Mucosa of descending colon (tissue), 3 donors: ENCODE measurements around the gene VPS45. TPM values are rescaled to one million over a fixed set of nuclear protein-coding genes. Genes with fewer than 3 reads are reported as not detected.
"Not testable (repeated sequence)": the region's sequence is repeated elsewhere in the genome, so short reads cannot be mapped to it uniquely, and the experiment has no call there.

Experiments used
- ATAC-seq: fragments of 200-7000 bp; cut with Tn5 transposase; one replicate; pipeline ENCODE4 v1.9.1; 2020; ENCODE audit warnings: mild to moderate bottlenecking, moderate library complexity
- DNase-seq, 3 donors: peaks; one replicate each; pipeline ENCODE4 v3.0.0-alpha.2; 2020
- H3K36me3 ChIP-seq: fragments of 200-600 bp; one replicate; pipeline ENCODE4 v1.8.0; 2021; ENCODE audit warnings: low read depth, mild to moderate bottlenecking
- H3K4me1 ChIP-seq: fragments of 200-600 bp; one replicate; pipeline ENCODE4 v1.8.0; 2021; ENCODE audit warnings: low read depth, mild to moderate bottlenecking
- H3K4me3 ChIP-seq: fragments of 200-600 bp; one replicate; pipeline ENCODE4 v1.8.0; 2021; ENCODE audit warnings: mild to moderate bottlenecking
- H3K9me3 ChIP-seq: fragments of 200-600 bp; one replicate; pipeline ENCODE4 v1.8.0; 2021; ENCODE audit warnings: mild to moderate bottlenecking
- intact Hi-C, 2 donors: fragments of 100-400 bp; cut with DNase I in 1 of 2; cut with micrococcal nuclease in 1 of 2; formaldehyde crosslinking; loops; one replicate each; pipeline versions ENCODE4 v1.11.0 to v1.11.1; 2022; cut with DNase I, micrococcal nuclease
- total RNA-seq, 3 donors: library from RNA; stranded (reverse); fragmentation: NEBNext Ultra II Directional in 2 of 3; extraction: Animal tissue kit (Norgen Biotek cat#: 25700) in 2 of 3; gene quantifications; one replicate each; pipeline versions ENCODE4 v1.2.1 to v1.2.4, GENCODE V29; 2021 to 2023
- TF ChIP-seq, protein P1 (sequence below): fragments of 200-600 bp; IDR thresholded peaks from one replicate; pipeline ENCODE4 v1.8.0; 2022; ENCODE audit warnings: antibody characterized with exemption, mild to moderate bottlenecking
- donor health status: DM: no; HTN: no; CAD: no; lungs with moderate emphysema.
- donor health status: DM: no; HTN: no; CAD: no.
- donor health status: DM: no; HTN: yes; CAD: no.

The VPS45 gene
- total RNA-seq, 3 donors from 2014 or later: 28.3 to 43.4 (median 33.6) TPM

DNA sequence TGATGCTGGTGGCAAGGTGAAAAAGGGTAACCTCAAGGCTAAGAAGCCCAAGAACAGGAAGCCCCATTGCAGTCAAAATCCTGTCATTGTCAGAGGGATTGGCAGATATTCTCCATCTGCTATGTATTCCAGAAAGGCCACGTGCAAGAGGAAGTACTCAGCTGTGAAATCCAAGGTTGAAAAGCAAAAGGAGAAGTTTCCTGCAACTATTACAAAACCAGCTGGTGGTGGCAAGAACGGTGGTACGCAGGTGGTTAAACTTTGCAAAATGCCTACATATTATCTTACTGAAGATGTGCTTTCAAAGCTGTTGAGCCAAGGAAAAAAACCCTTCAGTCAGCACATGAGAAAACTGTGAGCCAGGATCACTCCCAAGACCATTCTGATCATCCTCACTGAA, 13.7 kb upstream of the VPS45 start:
- H3K4me1 ChIP-seq: no peaks in the 10 kb centered on the region
- no peaks in the 10 kb centered on the region for H3K9me3 ChIP-seq
- DNase-seq: no peak
- no peaks in the 10 kb centered on the region for H3K36me3 ChIP-seq
- no peak overlapping the region for H3K4me3 ChIP-seq
- TF ChIP-seq, protein P1, sequence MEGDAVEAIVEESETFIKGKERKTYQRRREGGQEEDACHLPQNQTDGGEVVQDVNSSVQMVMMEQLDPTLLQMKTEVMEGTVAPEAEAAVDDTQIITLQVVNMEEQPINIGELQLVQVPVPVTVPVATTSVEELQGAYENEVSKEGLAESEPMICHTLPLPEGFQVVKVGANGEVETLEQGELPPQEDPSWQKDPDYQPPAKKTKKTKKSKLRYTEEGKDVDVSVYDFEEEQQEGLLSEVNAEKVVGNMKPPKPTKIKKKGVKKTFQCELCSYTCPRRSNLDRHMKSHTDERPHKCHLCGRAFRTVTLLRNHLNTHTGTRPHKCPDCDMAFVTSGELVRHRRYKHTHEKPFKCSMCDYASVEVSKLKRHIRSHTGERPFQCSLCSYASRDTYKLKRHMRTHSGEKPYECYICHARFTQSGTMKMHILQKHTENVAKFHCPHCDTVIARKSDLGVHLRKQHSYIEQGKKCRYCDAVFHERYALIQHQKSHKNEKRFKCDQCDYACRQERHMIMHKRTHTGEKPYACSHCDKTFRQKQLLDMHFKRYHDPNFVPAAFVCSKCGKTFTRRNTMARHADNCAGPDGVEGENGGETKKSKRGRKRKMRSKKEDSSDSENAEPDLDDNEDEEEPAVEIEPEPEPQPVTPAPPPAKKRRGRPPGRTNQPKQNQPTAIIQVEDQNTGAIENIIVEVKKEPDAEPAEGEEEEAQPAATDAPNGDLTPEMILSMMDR: no peak
- intact Hi-C loops: loop anchor here in 1 of 2 donors (5.0 kb wide), 1 partner anchor 92 kb away; no protein-coding TSS in a partner anchor
- ATAC-seq: no peak

DNA sequence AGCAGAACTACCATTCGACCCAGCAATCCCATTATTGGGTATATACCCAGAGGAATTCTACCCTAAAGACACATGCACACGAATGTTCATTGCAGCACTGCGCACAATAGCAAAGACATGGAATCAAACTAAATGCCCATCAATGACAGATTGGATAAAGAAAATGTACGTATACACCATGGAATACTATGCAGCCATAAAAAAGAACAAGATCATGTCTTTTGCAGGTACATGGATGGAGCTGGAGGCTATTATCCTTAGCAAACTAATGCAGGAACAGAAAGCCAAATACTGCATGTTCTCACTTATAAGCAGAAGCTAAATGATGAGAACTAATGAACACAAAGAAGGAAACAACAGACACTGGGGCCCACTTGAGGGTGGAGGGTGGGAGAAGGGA, 12.1 kb upstream of the VPS45 start:
- DNase-seq, H3K36me3 ChIP-seq, H3K4me3 ChIP-seq, H3K9me3 ChIP-seq, H3K4me1 ChIP-seq, ATAC-seq, intact Hi-C loops: not testable (repeated sequence)

DNA sequence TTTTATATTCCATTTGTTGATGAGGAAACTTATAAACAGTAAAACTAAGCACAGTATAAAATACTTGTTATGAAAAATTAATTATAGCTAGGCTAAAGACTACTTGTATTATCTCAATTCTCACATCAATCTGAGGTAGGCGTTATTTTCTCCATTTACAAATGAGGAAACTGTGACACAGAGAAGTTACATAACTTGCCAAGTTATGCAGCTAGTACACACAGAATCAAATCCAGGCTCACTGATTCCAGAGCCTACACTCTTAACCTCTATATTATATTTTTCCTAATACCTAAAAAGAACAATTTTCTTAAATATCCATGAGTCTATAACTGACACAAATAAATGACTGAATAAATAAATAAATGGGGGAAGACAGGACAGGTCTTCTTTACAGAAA, 11.2 kb upstream of the VPS45 start:
- Histone ChIP-seq H3K4me3 (no peak overlapping the region), H3K4me1 (no peaks in the 10 kb centered on the region), H3K9me3 (no peaks in the 10 kb centered on the region), H3K36me3 (no peaks in the 10 kb centered on the region)
- ATAC-seq (no peak), DNase-seq (no peak)
- TF ChIP-seq, protein P1: no peak
- intact Hi-C loops: no loop called here

DNA sequence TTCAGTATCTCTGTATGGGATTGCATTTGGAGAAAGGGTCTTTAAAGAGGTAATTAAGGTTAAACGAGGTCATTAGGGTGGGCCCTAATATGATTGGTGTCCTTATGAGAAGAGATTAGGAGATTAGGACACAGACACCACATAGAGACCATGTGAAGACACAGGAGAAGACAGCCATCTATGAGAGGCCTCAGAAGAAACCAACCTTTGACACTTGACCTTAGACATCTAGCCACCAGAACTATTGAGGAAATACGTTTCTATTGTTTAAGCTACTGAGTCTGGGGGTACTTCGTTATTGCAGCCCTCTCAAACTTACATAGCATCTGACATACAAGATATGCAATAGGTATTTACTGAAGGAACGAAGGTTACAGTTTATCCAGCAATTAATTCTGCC, 7.3 kb upstream of the VPS45 start:
- intact Hi-C loops: no loop called here
- H3K36me3 ChIP-seq: no peaks in the 10 kb centered on the region
- TF ChIP-seq, protein P1: no peak
- no peak for ATAC-seq
- no peaks in the 10 kb centered on the region for H3K4me1 ChIP-seq
- DNase-seq: no peak
- no peaks in the 10 kb centered on the region for H3K9me3 ChIP-seq
- H3K4me3 ChIP-seq: no peak overlapping the region

DNA sequence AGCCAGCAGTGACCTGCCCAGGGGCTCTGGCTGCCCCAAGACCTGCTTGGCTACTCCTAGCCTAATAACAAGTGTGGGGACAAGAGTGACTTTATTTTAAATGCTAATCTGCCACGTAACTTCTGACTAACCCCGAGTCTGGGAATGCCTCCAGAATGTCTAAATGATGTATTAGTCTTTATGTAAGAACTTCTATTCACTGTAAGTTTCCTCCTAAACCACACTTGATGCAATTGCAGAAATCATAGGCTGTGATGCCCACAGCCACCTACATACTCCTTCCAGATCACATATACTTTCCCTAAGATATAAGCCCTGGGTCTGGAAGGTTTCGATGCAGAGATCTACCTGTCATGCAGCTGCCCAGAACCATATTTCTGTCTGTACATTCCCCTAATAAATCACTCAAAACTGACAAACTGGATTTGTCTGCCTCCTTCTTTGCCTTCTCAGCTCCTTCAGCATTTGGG, 5.9 kb upstream of the VPS45 start:
- Histone ChIP-seq H3K4me1 (peaks cover 6% of the 10 kb centered on the region), H3K9me3 (no peaks in the 10 kb centered on the region), H3K36me3 (no peaks in the 10 kb centered on the region), H3K4me3 (no peak overlapping the region)
- ATAC-seq: no peak
- intact Hi-C loops: no loop called here
- DNase-seq: no peak
- TF ChIP-seq, protein P1: no peak

DNA sequence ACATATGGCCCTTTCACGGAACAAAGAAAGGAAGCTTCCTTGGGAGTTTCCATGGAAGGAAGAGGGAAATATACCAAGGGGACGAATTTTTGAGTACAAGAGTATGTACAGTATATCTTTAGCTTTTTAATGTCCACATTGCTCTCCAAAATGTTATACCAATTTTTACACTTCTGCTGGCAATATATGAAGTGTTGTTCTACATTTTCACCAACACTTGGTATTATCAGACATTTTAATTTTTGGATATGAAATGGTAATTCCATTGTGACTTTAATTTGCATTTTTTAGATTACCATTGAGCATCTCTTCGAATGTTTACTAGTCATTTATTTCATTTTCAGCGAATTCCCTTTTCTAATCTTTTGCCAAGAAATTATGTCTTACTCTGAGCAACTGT, 5.5 kb upstream of the VPS45 start:
- Histone ChIP-seq H3K4me3 (no peak overlapping the region), H3K4me1 (peaks cover 6% of the 10 kb centered on the region), H3K36me3 (no peaks in the 10 kb centered on the region), H3K9me3 (no peaks in the 10 kb centered on the region)
- DNase-seq (no peak), ATAC-seq (no peak)
- TF ChIP-seq, protein P1: no peak
- intact Hi-C loops: no loop called here
